ENCODE measurements around the gene POLE4. TPM values are rescaled to one million over a fixed set of nuclear protein-coding genes. Genes with fewer than 3 reads are reported as not detected.

POLE4 gene
- total and polyA plus RNA-seq, 7 donors, result 26.7 to 147 (median 51.7) TPM

- Histone ChIP-seq H3K27me3 (no peaks in the 10 kb centered on the region), H3K27ac (no peak overlapping the region), H3K36me3 (no peaks in the 10 kb centered on the region), H3K9me3 (no peaks in the 10 kb centered on the region), H3K4me1 (no peaks in the 10 kb centered on the region), H3K4me3 (no peak overlapping the region)
- 95 to 96% methylated on average over 5 of the region's 5 CpGs for WGBS, 2 donors
- intact Hi-C loops (cut with DNase I), result no loop called here
- TF ChIP-seq POLR2AphosphoS5 (IDR thresholded peaks at IDR 0.05), result no peak
- TF ChIP-seq EP300 (IDR thresholded peaks at IDR 0.05), result no peak
- no peak for TF ChIP-seq POLR2A (IDR thresholded peaks at IDR 0.05)
- TF ChIP-seq CTCF (IDR thresholded peaks at IDR 0.05), result no peak
- DNase-seq, result no peak
Observed at GRCh38 chr2:74983631-74984392, 25.4 kb downstream of the POLE4 start.

DNA sequence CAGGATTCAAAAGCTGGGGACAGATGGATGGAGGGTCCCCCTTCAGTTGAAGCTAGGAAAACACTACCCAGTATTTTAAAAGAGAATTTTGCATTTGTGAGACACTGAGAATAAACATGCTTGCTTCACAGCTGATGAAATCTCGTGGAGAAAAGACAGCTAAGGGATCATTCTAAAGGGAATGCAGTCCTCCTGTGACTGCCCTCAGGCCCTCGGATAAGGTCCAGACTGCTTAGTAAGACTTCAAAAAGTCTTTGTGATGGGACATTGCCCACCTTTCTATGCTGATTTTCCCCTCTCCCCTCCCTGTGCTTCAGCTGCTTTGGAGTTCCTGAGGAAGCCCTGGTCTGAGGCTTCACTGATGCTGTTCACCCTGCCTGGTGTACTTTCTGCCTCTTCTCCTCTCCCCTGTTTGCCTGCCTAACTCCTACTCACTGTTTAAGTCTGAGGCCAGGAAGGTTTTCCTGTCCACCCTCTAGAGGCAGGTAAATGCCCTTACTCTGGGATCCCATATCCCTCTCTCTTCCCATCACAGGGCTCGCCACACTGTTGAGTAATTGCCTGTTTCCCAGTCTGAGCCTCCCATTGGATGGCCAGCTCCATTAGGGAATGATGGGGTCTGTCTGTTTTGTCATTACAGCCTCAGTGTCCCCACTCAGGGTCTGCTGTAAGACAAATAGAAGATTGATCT lies 26.6 kb downstream of the POLE4 start:
- intact Hi-C loops (cut with DNase I), result no loop called here
- no peaks in the 10 kb centered on the region for H3K27me3 ChIP-seq
- TF ChIP-seq POLR2A (IDR thresholded peaks at IDR 0.05) (no peak), CTCF (IDR thresholded peaks at IDR 0.05) (no peak), EP300 (IDR thresholded peaks at IDR 0.05) (no peak), POLR2AphosphoS5 (IDR thresholded peaks at IDR 0.05) (no peak)
- H3K27ac ChIP-seq, result no peak overlapping the region
- no peaks in the 10 kb centered on the region for H3K36me3 ChIP-seq
- DNase-seq, result no peak
- no peak overlapping the region for H3K4me3 ChIP-seq
- no peaks in the 10 kb centered on the region for H3K4me1 ChIP-seq
- H3K9me3 ChIP-seq, result no peaks in the 10 kb centered on the region
- 87 to 92% methylated on average over 3 of the region's 3 CpGs for WGBS, 2 donors

DNA sequence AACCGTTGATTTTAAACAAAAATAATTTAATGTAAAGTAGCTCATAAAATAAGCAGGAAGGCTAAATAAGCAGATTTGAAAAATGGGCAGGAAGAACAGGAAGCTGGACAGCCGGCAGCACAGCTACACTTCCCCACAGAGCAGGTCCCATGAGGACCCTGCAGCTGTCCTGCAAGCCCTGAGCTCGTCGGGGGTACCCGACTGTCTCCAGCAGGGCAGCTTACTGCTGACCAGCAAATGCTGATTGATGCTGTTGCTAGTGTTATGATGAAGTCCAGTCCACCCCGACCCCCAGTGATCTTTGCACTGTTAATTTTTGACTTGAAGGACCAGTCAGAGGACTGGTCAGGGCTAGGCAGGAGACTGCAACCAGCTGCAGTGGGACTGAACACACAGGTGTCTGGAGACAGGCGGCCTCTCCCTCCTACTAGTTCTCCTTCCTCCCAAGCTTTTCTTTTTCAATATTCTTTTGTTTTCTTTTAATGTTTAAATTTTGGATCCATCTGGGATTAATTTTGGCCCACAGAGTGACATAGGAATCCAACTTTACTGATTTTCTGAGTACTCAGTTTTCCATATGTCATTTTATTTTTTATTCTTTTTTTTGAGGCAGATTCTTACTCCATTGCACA lies 27.7 kb downstream of the POLE4 start:
- Histone ChIP-seq H3K4me3 (no peak overlapping the region), H3K36me3 (no peaks in the 10 kb centered on the region), H3K27ac (no peak overlapping the region), H3K9me3 (no peaks in the 10 kb centered on the region), H3K4me1 (no peaks in the 10 kb centered on the region), H3K27me3 (no peaks in the 10 kb centered on the region)
- TF ChIP-seq POLR2AphosphoS5 (IDR thresholded peaks at IDR 0.05) (no peak), POLR2A (IDR thresholded peaks at IDR 0.05) (no peak), CTCF (IDR thresholded peaks at IDR 0.05) (no peak), EP300 (IDR thresholded peaks at IDR 0.05) (no peak)
- WGBS, 2 donors, result 54 to 82% methylated on average over 7 of the region's 7 CpGs
- DNase-seq, result no peak
- intact Hi-C loops (cut with DNase I), result no loop called here

GRCh38 chr2:74991977-74992376 lies 33.5 kb downstream of the POLE4 start:
- Histone ChIP-seq H3K27me3 (no peaks in the 10 kb centered on the region), H3K4me1 (no peaks in the 10 kb centered on the region), H3K4me3 (no peak overlapping the region), H3K36me3 (no peaks in the 10 kb centered on the region), H3K9me3 (no peaks in the 10 kb centered on the region), H3K27ac (no peak overlapping the region)
- intact Hi-C loops (cut with DNase I), result no loop called here
- WGBS, 2 donors, result 85 to 87% methylated on average over 4 of the region's 4 CpGs
- TF ChIP-seq POLR2A (IDR thresholded peaks at IDR 0.05), result no peak
- TF ChIP-seq CTCF (IDR thresholded peaks at IDR 0.05), result no peak
- TF ChIP-seq EP300 (IDR thresholded peaks at IDR 0.05), result no peak
- no peak for TF ChIP-seq POLR2AphosphoS5 (IDR thresholded peaks at IDR 0.05)
- DNase-seq, result no peak
